DMS53 treated with DMSO at 0.1 percent for 48 hours (cell line): Measurements from ENCODE around the gene ZNF326.

Experiments used
- DNase-seq: peaks from one replicate; lab custom pipeline; 2025; ENCODE audit not compliant: unreplicated experiment; lab: John Stamatoyannopoulos, UW

Gene ZNF326

DNA sequence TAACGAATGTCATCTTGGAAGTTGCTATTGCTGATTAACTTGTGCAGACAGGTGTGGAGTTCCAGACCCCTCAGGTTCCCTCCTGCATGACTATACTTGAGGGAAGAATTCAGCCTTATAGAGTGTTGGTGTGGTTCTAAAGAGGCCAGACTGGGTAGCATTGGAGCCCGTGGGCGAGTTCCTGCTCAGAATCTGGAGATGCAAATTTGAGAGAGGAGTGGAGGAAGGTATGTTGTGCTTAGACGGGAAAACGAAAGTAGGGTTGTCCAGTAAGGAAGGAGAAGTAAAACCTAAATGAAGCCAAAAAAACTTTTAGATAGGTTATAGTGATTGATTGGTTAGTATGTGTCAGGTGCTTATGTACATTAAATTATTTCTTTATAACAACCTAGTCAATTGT, 79.2 kb downstream of the ZNF326 start:
- no peak for DNase-seq

GRCh38 chr1:90074566-90074965, 79.7 kb downstream of the ZNF326 start:
- no peak for DNase-seq

GRCh38 chr1:90074970-90075391, 80.1 kb downstream of the ZNF326 start:
- no peak for DNase-seq

GRCh38 chr1:90083995-90084394, 89.1 kb downstream of the ZNF326 start:
- DNase-seq, result no peak
